GM12864 (cell line): Measurements from ENCODE around the gene LZTFL1.
A peak's percentile ranks its signal among the peaks of the same experiment; 100 is the strongest.

Source experiments
- DNase-seq: peaks from one replicate; pipeline ENCODE4 v3.0.0-alpha.2; 2011; ENCODE audit warnings: low read depth
- H3K4me3 ChIP-seq: 2 replicates; pipeline ENCODE4 v1.5.1; 2011; ENCODE audit warnings: mild to moderate bottlenecking, low read depth, low read length, control low read depth
- CTCF ChIP-seq: IDR thresholded peaks from 2 replicates; pipeline ENCODE4 v1.5.1; 2011; ENCODE audit warnings: low read depth, mild to moderate bottlenecking, moderate library complexity, low read length, control low read depth, inconsistent platforms; ENCODE audit errors: missing control alignments

The LZTFL1 gene

DNA sequence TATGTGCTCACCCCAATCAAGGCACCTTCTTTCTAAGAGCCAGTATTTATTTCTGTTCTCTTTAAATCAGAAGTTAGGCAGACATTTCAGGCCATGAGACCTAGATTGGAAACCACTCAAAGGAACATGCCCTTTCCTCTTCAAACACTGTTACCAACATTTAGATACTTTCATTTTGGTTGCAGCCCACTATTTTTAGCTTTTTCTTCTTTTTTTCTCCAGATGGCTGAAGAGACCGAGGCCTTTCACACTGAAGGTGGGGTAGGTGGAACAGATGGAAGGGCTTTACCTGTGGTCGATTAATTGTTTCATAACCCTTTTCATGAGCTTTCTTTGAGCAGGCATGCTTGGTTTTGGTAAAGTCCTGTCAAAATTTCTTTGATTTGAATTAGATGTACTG is 10.9 kb upstream of the LZTFL1 start:
- no peak for TF ChIP-seq CTCF
- peak; percentile 43 for DNase-seq
- H3K4me3 ChIP-seq = no peak overlapping the region

GRCh38 chr3:45848392-45848791 is 6.5 kb upstream of the LZTFL1 start:
- TF ChIP-seq CTCF = no peak
- DNase-seq = no peak
- H3K4me3 ChIP-seq = no peak overlapping the region

DNA sequence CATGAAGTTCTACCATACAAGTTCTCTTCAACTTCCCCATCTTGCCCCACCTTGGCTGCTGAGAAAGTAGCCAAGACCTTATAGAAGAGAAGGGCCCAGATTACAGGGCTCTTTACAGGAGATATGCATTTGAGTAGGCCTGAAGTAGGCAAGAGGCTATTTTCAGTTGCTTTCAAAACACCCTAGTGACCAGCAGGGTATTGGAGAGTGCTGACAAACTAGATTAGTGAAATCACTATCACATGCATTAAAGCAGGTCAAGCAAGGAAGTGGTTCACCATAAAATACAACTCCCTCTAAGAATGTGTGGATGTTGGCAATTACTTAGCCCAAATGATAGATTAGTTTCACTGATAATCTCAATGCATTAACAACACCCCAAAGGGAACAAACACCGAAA is 2.7 kb upstream of the LZTFL1 start:
- DNase-seq = no peak
- no peak for TF ChIP-seq CTCF
- no peak overlapping the region for H3K4me3 ChIP-seq

- DNase-seq = no peak
- no peak for TF ChIP-seq CTCF
Observed at GRCh38 chr3:45842851-45843625, 1.1 kb upstream of the LZTFL1 start.

GRCh38 chr3:45841420-45841756 is 531 bp downstream of the LZTFL1 start:
- no peak for DNase-seq
- TF ChIP-seq CTCF = no peak
- peak overlapping the region; percentile 60 for H3K4me3 ChIP-seq

More at GRCh38 chr3:45842851-45843625, 1.1 kb upstream of the LZTFL1 start:
- H3K4me3 ChIP-seq = no peak overlapping the region

DNA sequence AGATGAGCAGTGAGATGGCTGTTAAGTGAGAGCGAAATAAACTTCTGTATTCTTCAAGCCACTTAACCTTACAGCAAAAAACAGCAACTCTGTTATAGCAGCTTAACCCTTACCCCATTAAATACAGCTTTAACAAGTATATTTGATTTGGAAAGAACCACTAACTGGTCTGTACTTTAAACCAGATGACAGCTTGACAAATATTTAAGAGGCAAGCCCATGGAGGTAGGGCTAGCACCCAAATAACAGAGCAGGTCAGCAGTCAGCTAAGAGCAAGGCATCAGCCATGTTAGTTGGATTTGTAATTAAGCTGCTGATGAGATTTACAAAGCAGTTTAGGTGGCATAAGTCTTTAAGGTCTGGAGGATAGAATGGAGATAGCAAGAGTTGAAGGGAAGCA is 3.5 kb downstream of the LZTFL1 start:
- H3K4me3 ChIP-seq = no peak overlapping the region
- no peak for DNase-seq
- no peak for TF ChIP-seq CTCF

GRCh38 chr3:45832699-45833098 is 9.2 kb downstream of the LZTFL1 start:
- TF ChIP-seq CTCF = peak; percentile 37
- H3K4me3 ChIP-seq = no peak overlapping the region
- DNase-seq = no peak
